Measurements from ENCODE around the gene ASMT.

DNA sequence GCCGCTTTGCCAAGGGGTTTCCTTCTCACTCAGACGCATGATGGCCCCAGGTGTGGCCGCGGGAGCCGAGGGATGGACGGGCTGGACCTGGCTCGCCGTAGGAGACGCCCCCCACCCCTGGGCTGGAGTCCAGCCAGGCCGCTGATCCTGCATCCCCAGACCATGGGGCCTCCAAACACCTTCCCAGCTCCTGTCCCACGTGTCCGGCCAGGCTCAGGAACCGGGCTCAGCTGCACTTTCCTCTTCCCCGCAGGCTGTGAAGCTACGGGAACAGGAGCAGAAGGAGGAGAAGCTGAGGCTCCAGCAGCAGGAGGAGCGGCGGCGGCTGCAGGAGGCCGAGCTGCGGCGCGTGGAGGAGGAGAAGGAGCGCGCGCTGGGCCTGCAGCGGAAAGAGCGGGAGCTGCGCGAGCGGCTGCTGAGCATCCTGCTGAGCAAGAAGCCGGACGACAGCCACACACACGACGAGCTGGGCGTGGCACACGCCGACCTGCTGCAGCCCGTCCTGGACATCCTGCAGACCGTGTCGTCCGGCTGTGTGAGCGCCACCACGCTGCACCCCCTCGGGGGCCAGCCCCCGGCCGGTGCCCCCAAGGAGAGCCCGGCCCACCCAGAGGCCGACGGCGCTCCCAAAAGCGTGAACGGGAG is 14.3 kb upstream of the ASMT start:
- no peak for TF ChIP-seq CTCF (conservative IDR thresholded peaks at IDR 0.05)
- TF ChIP-seq ZFX (IDR thresholded peaks at IDR 0.05): no peak
